ENCODE measurements around the gene EBF4.

The EBF4 gene

DNA sequence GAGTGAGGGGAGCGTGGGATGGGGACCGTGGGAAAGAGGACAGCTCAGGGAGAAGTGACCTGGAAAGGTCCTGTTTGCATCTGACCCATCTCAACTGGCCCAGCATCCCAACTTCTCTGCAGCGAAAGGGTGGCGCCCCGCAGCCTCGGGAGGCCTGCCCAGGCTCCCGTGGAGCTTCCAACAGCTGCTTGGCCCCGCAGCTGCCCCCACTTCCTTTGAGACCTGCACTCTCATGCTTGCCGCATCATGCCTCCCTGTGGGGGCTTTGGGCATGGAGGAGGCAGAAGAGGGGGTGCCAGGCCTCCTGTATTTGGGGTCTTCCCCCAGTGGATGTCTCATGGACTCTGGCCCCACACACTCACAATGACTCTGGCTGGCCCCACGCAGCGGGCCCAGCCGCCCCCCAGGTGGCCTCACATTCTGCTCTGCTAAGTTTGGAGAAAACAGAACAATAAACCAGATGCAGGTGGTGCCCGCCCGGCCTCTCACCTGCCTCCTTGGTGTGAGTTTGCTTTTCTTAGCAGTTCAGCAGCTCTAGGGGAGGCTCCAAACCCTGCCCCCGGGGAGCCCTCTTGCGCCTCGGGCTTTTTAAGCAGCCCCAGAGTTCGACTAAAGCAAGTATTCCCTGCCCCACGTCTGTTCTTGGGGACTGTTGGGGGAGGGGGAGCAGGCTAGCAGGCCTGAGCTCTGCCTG lies 67.2 kb downstream of the EBF4 start:
- H3K4me3 ChIP-seq (ENCODE audit: low read depth, low read length) = no peak overlapping the region
- DNase-seq (ENCODE audit: low read depth) = no peak
- TF ChIP-seq, protein P1, sequence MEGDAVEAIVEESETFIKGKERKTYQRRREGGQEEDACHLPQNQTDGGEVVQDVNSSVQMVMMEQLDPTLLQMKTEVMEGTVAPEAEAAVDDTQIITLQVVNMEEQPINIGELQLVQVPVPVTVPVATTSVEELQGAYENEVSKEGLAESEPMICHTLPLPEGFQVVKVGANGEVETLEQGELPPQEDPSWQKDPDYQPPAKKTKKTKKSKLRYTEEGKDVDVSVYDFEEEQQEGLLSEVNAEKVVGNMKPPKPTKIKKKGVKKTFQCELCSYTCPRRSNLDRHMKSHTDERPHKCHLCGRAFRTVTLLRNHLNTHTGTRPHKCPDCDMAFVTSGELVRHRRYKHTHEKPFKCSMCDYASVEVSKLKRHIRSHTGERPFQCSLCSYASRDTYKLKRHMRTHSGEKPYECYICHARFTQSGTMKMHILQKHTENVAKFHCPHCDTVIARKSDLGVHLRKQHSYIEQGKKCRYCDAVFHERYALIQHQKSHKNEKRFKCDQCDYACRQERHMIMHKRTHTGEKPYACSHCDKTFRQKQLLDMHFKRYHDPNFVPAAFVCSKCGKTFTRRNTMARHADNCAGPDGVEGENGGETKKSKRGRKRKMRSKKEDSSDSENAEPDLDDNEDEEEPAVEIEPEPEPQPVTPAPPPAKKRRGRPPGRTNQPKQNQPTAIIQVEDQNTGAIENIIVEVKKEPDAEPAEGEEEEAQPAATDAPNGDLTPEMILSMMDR (IDR thresholded peaks at IDR 0.05; ENCODE audit: low read depth, low read length, missing control alignments) = no peak

DNA sequence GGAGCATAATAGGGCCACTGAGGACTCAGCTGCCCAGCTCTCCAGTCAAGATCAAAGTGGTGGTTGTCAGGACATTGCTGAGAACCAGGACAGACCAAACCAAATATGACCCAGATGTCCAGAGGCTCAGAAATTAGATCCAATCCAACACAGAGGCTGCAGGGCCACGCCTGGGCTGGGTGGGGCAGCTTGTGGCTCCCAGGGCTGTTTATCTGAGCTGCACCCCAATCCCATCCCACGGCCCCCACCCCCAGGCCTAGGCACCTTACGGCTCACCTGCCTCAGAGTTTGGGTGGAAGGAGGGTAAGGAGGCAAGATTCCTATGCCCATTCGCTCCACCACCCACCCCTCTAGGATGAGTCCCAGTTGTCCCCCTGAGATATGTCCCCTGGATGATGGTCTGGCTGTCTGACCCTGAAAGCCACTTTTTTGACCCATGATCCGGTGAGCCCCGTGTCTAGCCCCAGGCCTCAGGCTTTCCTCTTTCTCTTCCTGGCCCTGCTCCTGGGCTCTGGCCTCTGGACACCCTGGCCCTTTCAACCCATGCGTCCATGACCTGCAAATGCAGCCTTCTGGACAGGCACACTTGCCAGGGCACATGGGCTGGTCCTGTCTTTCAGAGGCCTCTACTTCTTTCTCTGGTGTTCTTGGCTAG lies 67.8 kb downstream of the EBF4 start:
- TF ChIP-seq, protein P1 (IDR thresholded peaks at IDR 0.05; ENCODE audit: low read depth, low read length, missing control alignments) = no peak
- DNase-seq (ENCODE audit: low read depth) = no peak
- no peak overlapping the region for H3K4me3 ChIP-seq (ENCODE audit: low read depth, low read length)

DNA sequence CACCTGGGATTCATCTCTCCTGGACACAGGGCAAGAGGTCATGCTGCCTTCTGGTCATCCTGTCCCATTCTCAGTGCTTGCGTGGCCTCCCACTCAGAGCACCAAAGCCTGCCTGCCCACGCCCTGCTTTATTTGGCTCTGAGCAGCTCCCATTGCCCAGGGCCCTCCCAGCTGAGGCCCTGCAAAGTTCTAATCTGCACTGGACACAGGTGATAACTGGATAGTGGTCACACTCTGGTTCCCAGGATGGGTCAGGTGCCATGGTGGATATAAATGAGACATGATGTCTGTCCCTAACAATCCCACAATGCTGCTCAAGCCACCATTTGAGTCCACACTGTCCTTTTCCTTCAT lies 68.3 kb downstream of the EBF4 start:
- DNase-seq (ENCODE audit: low read depth) = no peak
- no peak overlapping the region for H3K4me3 ChIP-seq (ENCODE audit: low read depth, low read length)
- TF ChIP-seq, protein P1 (IDR thresholded peaks at IDR 0.05; ENCODE audit: low read depth, low read length, missing control alignments) = no peak

DNA sequence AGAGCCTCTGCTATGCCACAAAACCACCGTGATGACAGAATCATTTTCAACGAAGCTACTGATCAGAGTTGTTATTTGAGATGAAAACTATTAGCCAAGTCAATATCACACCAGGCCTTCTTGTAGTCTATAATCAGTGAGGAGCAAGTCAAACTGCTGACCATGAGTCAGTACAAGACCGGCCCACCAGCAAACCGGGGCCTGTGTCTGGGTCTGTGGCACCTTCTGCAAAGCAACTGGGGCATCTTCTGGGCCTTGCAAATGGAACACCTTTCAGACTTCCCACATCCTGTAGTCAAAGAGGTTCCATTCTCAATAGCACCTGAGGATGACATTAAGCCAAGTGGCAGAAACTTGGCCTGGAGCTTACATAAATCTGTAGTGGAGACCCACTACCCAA lies 69.3 kb downstream of the EBF4 start:
- TF ChIP-seq, protein P1 (IDR thresholded peaks at IDR 0.05; ENCODE audit: low read depth, low read length, missing control alignments) = no peak
- no peak overlapping the region for H3K4me3 ChIP-seq (ENCODE audit: low read depth, low read length)
- no peak for DNase-seq (ENCODE audit: low read depth)

DNA sequence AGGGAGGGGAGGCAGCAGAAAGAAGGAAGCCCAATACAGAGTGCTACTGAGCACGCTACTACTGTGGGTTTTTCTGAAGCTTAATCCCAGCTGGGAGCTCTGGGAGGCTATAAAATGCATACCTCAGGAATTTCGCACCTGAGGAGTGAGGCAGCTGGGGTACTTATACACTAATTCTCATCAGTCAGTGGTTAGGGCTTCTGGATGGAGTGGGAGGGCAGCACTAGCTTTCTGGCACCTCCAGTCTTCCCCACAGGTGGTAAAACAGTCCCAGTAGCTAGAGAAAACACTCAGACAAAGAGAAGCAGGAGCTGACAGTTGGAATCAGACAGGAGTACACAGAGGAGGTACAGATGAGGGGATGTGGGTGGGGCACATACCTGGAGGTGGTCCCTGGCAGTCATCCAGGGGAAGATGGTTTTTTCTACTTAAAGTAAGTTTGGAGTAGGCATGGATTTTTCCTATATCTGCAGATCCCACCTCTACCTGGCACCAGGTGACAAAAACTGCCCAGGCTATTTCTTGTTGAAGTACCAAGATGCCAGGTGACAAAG lies 70.1 kb downstream of the EBF4 start:
- TF ChIP-seq, protein P1 (IDR thresholded peaks at IDR 0.05; ENCODE audit: low read depth, low read length, missing control alignments) = no peak
- H3K4me3 ChIP-seq (ENCODE audit: low read depth, low read length) = no peak overlapping the region

DNA sequence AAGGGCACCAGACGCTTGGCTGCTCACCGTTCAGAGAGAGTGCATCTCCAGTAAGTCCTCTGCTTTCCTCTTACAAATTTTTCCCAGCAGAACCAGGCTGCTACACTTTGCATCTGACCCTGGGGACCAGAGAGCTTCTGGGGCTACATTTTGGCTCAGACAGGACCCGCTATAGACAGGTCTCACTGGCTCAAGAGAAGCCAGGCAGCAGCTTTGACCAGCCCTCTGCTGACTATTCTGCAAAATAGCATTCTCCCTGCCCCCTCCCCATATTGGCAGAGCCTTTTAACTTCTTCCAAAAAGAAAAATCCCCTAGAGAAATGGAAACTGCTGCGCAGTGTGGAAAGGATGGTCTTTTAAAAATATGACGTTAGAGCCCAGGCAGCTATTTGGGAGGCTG lies 70.6 kb downstream of the EBF4 start:
- TF ChIP-seq, protein P1 (IDR thresholded peaks at IDR 0.05; ENCODE audit: low read depth, low read length, missing control alignments) = no peak
- DNase-seq (ENCODE audit: low read depth) = no peak
- no peak overlapping the region for H3K4me3 ChIP-seq (ENCODE audit: low read depth, low read length)

More for the DNA sequence above, 70.1 kb downstream of the EBF4 start:
- no peak for DNase-seq (ENCODE audit: low read depth)

Measured in GM12864 (cell line).